Heart right ventricle (tissue), 16 donors: Measurements from ENCODE around the gene PRSS50. TPM values are rescaled to one million over a fixed set of nuclear protein-coding genes. Genes with fewer than 3 reads are reported as not detected.
A peak's percentile ranks its signal among the peaks of the same experiment; 100 is the strongest.

Experiments
- ATAC-seq, 8 donors: fragments of 200-7000 bp; cut with Tn5 transposase; one replicate each; pipeline ENCODE4 v1.9.1; 2020; ENCODE audit warnings: mild to moderate bottlenecking in 8 of 8, moderate library complexity in 8 of 8, moderate number of reproducible peaks in 1 of 8
- DNase-seq, 2 donors: peaks; one replicate each; pipeline ENCODE4 v3.0.0-alpha.2; 2020
- H3K27ac ChIP-seq, 10 donors: fragments of 200-600 bp; sonication (generic) in 2 of 10; one replicate each; pipeline versions ENCODE4 v1.5.0 to v1.8.0; 2020 to 2022; ENCODE audit warnings: mild to moderate bottlenecking in 3 of 10
- H3K27me3 ChIP-seq, 7 donors: fragments of 200-600 bp; one replicate each; pipeline ENCODE4 v1.8.0; 2021 to 2022; ENCODE audit warnings: mild to moderate bottlenecking in 2 of 7
- H3K36me3 ChIP-seq, 9 donors: fragments of 200-600 bp; sonication (generic) in 1 of 9; one replicate each; pipeline versions ENCODE4 v1.5.0 to v1.8.0; 2020 to 2022; ENCODE audit warnings: mild to moderate bottlenecking in 2 of 9
- H3K4me1 ChIP-seq, 9 donors: fragments of 200-600 bp; sonication (generic) in 1 of 9; one replicate each; pipeline versions ENCODE4 v1.5.0 to v1.8.0; 2020 to 2022; ENCODE audit warnings: mild to moderate bottlenecking in 4 of 9
- H3K4me3 ChIP-seq, 10 donors: fragments of 200-600 bp; sonication (generic) in 2 of 10; one replicate each; pipeline versions ENCODE4 v1.5.0 to v1.8.0; 2020 to 2022; ENCODE audit warnings: mild to moderate bottlenecking in 7 of 10, moderate library complexity in 2 of 10
- H3K9me3 ChIP-seq, 11 donors: fragments of 200-600 bp in 10 of 11; sonication (generic) in 2 of 11; one replicate each; pipeline versions ENCODE4 v1.5.0 to v1.8.0; 2013 to 2022; ENCODE audit warnings: mild to moderate bottlenecking in 2 of 11, control low read depth in 1 of 11, moderate library complexity in 1 of 11
- CTCF ChIP-seq, 9 donors: fragments of 200-600 bp; sonication (generic) in 2 of 9; IDR thresholded peaks; one replicate each; pipeline versions ENCODE4 v1.5.0 to v1.8.0; 2021 to 2022; ENCODE audit warnings: antibody characterized with exemption in 9 of 9, mild to moderate bottlenecking in 5 of 9, moderate library complexity in 1 of 9
- WGBS, 2 donors: extraction: QIAGEN DNeasy Blood & Tissue Kit; methylation state at CpG; one replicate each; pipeline ENCODE4 v1.1.7; 2013; ENCODE audit warnings: inconsistent platforms in 1 of 2; 5-methylcytosine and 5-hydroxymethylcytosine counted together
- intact Hi-C, 10 donors: fragments of 100-400 bp; cut with DNase I; formaldehyde crosslinking; loops; one replicate each; pipeline versions ENCODE4 v1.11.1 to v1.14.2; 2022
- long read RNA-seq, 3 donors: library from polyadenylated mRNA; unstranded; transcript quantifications; one replicate each; pipeline ENCODE4 v2.0.0, GENCODE V29; 2020 to 2021
- polyA plus RNA-seq, 2 donors: library from polyadenylated mRNA; stranded (reverse); fragments of 200-250 nt; gene quantifications; one replicate each; pipeline ENCODE4 v1.2.3, GENCODE V29; 2013
- total RNA-seq, 10 donors: library from RNA; stranded (reverse); fragmentation: NEBNext Ultra II Directional in 3 of 10; extraction: Animal tissue kit (Norgen Biotek cat#: 25700) in 3 of 10; gene quantifications; one replicate each; pipeline versions ENCODE4 v1.2.1 to v1.2.4, GENCODE V29; 2021 to 2023
- donor health status: Arrhythmogenic right ventricular cardiomyopathy.
- donor health status: ischemic (EF 13 %, LVEDD 7.1; RV severe dilation, severe dysfunction).
- donor health status: healthy with polysubstance abuse.
- donor health status: DM: no; HTN: yes; CAD: no.
- donor health status: DM: no; HTN: no; CAD: no.
- donor health status: ischemic (EF 25% LVEDD 6.9; RV normal size, moderate dysfunction).
- donor health status: ischemic (EF 25% LVEDD 5.7; RV mildly dilated, moderate dysfunction).
- donor health status: healthy.
- donor health status: DM: yes; HTN: yes; CAD: no.
- donor health status: Ischemic cardiomyopathy.
- donor health status: ischemic (EF 35%, LVEDD 5.7; RV mildly dilated, moderate dysfunction).
- donor health status: nonischemic (EF 11% LVEDD 7.7; RV severe dilation, severe dysfunction).
- donor health status: DM: yes; HTN: yes; CAD: no.
- donor health status: PGD.
- donor health status: ischemic (EF 29% LVEDD 5.4; RV normal size, mild dysfunction).
- donor health status: nonischemic (EF 23%, LVEDD 6.1; RV moderate dilation, normal function).

The PRSS50 gene
- total RNA-seq (under 1 TPM in 8 of 10 donors, not detected in 2; 0.09 to 0.37 (median 0.25) TPM), polyA plus RNA-seq (under 1 TPM; 0.43 to 0.88 TPM)
- long read RNA-seq, donor 1, partial matches to known transcripts: 1 of 2 reads
- long read RNA-seq, donor 1, other reads (novel, unspliced or antisense): 1 of 2 reads
- long read RNA-seq, donor 2: 0 reads
- long read RNA-seq, donor 3: 0 reads

GRCh38 chr3:46717447-46718231 is at the start of gene PRSS50:
Gene PRSS50 (minus strand): TSS chr3:46717869. CDS start chr3:46717824, 45 bp downstream.
- H3K27me3 ChIP-seq: peaks cover 0 to 30% (median 13%) of the 10 kb centered on the region in 7 donors

GRCh38 chr3:46764206-46764605 is 46.5 kb upstream of the PRSS50 start:
- Histone ChIP-seq H3K27me3 (no peaks in the 10 kb centered on the region), H3K9me3 (peaks cover 0 to 68% (median 18%) of the 10 kb centered on the region in 11 donors), H3K4me1 (peaks cover 0 to 7% (median 0%) of the 10 kb centered on the region in 9 donors), H3K36me3 (no peaks in the 10 kb centered on the region), H3K4me3 (no peak overlapping the region), H3K27ac (no peak overlapping the region)
- intact Hi-C loops: no loop called here
- ATAC-seq: no peak
- DNase-seq: no peak
- 90 to 95% methylated on average over 1 of the region's 1 CpG for WGBS, 2 donors
- TF ChIP-seq CTCF (IDR thresholded peaks at IDR 0.05): no peak

More at GRCh38 chr3:46717447-46718231, at the start of gene PRSS50:
- intact Hi-C loops: loop anchor here in 1 of 10 donors (10.0 kb wide), 1 partner anchor 607 kb away; no protein-coding TSS in a partner anchor
- H3K27ac ChIP-seq: no peak within 1 kb of the TSS
- no peak within 1 kb of the TSS for H3K4me3 ChIP-seq
- peaks cover 0 to 2% (median 0%) of the 10 kb centered on the region in 11 donors for H3K9me3 ChIP-seq
- 43 to 48% methylated on average over 61 of the region's 61 CpGs for WGBS, 2 donors
- peak in 1 of 2 donors; percentile 4 for DNase-seq
- H3K36me3 ChIP-seq: no peaks in the 10 kb centered on the region
- peak in 8 of 9 donors; percentile 10 to 37 (median 25) for TF ChIP-seq CTCF (IDR thresholded peaks at IDR 0.05)
- H3K4me1 ChIP-seq: no peaks in the 10 kb centered on the region
- peak in 3 of 8 donors; percentile 16 to 32 (median 25) for ATAC-seq

- H3K4me1 ChIP-seq: peaks cover 0 to 7% (median 0%) of the 10 kb centered on the region in 9 donors
- H3K9me3 ChIP-seq: peaks cover 0 to 58% (median 12%) of the 10 kb centered on the region in 11 donors
- TF ChIP-seq CTCF (IDR thresholded peaks at IDR 0.05): no peak
- DNase-seq: no peak
- intact Hi-C loops: no loop called here
- H3K27ac ChIP-seq: no peak overlapping the region
- no peaks in the 10 kb centered on the region for H3K27me3 ChIP-seq
- H3K36me3 ChIP-seq: no peaks in the 10 kb centered on the region
- no peak for ATAC-seq
- H3K4me3 ChIP-seq: no peak overlapping the region
Measured at GRCh38 chr3:46763178-46763577, 45.5 kb upstream of the PRSS50 start.

- H3K36me3 ChIP-seq: no peaks in the 10 kb centered on the region
- WGBS, 2 donors: 65 to 68% methylated on average over 5 of the region's 5 CpGs
- ATAC-seq (no peak), DNase-seq (no peak)
- H3K9me3 ChIP-seq: peaks cover 0 to 21% (median 3%) of the 10 kb centered on the region in 11 donors
- intact Hi-C loops: no loop called here
- no peak overlapping the region for H3K4me3 ChIP-seq
- no peaks in the 10 kb centered on the region for H3K27me3 ChIP-seq
- H3K27ac ChIP-seq: no peak overlapping the region
- no peak for TF ChIP-seq CTCF (IDR thresholded peaks at IDR 0.05)
- peaks cover 0 to 7% (median 0%) of the 10 kb centered on the region in 9 donors for H3K4me1 ChIP-seq
Measured at GRCh38 chr3:46759239-46760167, 41.8 kb upstream of the PRSS50 start.
